ENCODE measurements around the gene SERPINB4.

Gene SERPINB4

DNA sequence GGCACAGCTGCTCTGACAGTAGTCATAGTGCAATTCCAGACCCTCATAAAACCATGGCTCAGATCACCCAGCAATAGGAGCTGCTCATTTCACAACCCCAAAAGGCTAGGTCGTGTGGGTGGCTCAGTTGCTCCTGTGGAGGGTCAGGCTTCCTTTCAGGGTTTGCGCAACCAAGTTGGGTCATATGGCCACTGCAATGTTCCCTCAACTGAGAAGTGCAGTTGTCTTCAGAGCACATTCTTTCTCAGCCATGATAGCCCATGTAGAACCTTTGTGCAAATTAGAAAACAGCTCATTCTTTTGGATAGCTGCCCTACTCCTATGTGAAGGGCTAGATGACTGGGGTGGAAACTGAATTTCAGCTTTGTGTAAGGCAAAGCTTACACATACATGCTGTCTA is 53.7 kb downstream of the SERPINB4 start:
- no peak for DNase-seq
- in situ Hi-C loops (cut with HindIII; ENCODE audit: low pct_ligation_motif_present, low pct_unique_long_range_greater_than_20kb, low sequenced_read_pairs): no loop called here

DNA sequence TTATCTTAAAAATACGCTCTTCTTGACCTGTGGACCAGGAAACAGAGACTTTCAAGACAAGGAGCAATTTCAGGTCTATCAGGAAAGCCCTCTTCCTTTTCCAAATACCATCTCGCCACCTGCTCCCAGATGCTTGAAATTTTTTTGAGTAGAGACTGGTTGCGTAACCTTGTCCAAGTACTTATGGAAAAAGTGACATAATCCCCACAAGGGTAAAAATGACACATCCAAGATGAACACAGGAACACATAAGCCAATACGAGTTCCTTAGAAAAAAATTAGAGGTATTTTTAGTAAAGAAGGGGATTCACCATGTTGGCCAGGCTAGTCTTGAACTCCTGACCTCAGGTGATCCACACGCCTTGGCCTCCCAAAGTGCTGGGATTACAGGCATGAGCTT is 55.1 kb downstream of the SERPINB4 start:
- in situ Hi-C loops (cut with HindIII; ENCODE audit: low pct_ligation_motif_present, low pct_unique_long_range_greater_than_20kb, low sequenced_read_pairs): no loop called here
- DNase-seq: no peak
